Measurements from ENCODE around the gene SLC37A3.
A peak's percentile ranks its signal among the peaks of the same experiment; 100 is the strongest.
"Not testable (repeated sequence)": the region's sequence is repeated elsewhere in the genome, so short reads cannot be mapped to it uniquely, and the experiment has no call there.

Gene SLC37A3, protein sequence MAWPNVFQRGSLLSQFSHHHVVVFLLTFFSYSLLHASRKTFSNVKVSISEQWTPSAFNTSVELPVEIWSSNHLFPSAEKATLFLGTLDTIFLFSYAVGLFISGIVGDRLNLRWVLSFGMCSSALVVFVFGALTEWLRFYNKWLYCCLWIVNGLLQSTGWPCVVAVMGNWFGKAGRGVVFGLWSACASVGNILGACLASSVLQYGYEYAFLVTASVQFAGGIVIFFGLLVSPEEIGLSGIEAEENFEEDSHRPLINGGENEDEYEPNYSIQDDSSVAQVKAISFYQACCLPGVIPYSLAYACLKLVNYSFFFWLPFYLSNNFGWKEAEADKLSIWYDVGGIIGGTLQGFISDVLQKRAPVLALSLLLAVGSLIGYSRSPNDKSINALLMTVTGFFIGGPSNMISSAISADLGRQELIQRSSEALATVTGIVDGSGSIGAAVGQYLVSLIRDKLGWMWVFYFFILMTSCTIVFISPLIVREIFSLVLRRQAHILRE

DNA sequence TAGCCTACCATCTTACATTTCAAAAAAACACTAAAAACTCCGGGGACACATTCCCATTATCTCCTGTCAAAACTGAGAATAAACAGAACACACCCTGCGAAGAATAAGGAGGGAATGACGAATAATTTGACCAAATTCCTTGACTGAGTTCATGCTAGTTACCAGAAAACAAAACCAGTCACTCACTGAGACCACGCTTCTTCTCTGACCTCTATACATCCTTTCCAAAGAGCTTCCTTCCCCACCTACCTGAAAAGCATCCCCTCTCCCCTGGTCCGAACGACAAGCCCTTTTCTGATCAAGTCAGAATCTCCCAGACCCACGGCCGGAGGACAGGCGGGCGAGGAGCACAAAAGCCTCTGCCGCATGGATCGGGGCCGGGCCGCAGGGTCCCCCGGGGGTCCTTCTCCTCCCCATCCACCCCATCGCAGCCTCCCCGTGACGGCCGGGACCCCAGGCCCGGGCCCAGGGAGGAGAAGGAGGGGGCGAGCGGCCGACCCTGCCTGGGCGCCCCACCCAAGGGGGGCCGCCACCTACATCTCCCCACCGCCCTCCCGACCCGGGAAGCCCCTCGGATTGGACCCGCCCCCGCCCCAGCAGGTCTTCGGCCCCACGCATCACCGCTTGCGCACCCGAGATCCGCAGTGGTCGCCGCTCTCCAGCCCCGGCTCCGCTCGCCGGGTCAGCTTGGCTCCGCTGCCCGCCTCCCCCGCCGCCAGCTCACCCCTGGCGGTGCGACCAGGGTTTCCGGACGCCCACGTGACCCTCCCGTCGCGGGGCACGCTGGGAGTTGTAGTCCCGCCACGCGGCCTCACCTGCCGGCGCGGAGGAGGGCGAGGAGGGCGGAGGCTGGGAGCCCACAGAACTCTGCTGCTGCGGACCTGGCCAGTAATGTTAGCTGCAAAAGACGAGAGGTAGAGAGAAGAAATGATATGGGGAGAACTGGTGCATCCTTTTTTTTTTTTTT, at the start of gene SLC37A3:
Gene SLC37A3, minus strand, starts transcription at position 747 of the 967 bp plus-strand sequence. CDS start 16,004 bp downstream, outside the sequence.
- DNase-seq, result peak; percentile 75

DNA sequence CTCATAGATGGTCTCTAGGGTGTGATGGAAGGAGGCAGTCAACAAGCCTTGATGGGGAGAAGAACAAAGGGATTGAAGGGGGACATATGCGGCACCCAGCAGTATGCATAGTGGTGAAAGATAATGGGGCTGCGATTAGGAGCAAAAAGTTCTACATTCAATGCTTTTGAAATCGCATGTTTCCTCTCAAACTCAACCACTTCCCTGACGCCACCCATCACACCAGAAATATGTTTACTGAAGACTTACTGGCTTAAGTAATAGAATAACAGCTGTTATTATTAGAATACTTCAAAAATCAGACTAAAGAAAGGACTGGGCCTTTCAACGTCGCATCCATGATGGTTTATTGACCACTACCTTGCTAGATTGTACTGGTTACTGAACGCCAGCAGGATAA, 49.5 kb upstream of the SLC37A3 start:
- DNase-seq, result no peak

DNA sequence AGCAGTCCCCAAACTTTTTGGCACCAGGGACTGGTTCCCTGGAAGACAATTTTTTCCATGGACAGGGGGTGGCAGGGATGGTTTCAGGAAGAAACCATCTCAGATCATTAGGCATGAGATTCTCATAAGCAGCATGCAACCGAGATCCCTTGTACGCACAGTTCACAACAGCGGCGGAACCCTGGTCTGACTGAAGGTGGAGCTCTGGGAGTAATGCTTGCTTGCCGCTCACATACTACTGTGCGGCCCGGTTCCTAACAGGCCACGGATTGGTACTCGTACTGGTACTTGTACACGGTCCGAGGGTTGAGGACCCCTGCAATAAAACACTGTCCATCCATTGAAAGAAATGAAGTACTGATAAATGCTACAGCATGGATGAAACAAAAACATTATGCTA, 48.1 kb upstream of the SLC37A3 start:
- DNase-seq, result no peak

DNA sequence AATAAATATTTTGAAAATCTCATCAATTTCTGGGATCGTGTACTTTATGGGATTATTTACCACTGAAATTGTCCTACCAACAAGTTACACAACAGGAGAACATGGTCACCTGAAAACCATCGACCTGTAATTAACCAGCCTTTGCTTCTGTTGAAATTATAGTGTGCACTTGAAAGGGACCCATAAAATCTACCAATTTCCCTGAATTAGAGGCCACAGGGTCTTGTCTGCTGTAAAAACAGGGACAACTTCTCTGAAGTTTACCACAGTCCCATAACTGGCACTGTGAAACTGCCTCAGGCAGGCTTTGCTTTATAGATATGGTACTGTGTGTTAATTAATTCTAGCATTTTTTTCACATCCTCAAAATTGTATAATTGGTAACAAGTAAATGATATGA, 43.2 kb upstream of the SLC37A3 start:
- DNase-seq, result no peak

DNA sequence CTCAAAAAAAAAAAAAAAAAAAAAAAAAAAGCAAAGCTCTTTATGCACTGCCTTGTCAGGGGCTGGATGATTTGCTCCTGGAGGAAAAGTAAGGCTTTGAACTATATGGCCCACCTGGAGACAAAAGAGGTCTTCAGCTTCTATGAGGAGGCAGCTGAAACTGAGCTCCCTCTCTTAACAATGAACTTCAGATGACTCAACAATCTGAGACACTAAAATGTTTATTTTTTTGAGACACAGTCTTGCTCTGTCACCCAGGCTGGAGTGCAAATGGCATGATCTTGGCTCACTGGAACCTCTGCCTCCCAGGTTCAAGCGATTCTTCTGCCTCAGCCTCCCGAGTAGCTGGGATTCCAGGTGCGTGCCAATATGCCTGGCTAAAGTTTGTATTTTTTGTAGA, 42.3 kb upstream of the SLC37A3 start:
- no peak for DNase-seq

DNA sequence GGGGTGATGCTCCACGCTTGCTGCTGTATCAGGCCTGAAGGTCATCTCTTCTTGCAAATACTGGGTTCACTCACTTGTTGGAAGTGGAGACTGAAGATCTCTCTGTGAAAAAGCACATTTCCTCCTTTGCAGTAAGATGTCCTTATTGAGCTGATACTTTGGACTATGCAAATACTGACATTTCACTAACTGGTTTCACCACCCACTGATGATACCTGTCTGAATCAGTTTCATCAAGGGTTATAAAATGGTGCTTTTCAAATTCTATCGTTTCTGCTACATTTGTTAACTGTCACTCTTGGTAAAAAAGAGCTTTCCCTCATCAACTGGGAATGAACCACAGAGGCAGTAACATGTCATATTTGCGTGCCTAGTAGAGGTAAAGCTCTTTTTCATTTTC, 41.0 kb upstream of the SLC37A3 start:
- DNase-seq, result no peak

DNA sequence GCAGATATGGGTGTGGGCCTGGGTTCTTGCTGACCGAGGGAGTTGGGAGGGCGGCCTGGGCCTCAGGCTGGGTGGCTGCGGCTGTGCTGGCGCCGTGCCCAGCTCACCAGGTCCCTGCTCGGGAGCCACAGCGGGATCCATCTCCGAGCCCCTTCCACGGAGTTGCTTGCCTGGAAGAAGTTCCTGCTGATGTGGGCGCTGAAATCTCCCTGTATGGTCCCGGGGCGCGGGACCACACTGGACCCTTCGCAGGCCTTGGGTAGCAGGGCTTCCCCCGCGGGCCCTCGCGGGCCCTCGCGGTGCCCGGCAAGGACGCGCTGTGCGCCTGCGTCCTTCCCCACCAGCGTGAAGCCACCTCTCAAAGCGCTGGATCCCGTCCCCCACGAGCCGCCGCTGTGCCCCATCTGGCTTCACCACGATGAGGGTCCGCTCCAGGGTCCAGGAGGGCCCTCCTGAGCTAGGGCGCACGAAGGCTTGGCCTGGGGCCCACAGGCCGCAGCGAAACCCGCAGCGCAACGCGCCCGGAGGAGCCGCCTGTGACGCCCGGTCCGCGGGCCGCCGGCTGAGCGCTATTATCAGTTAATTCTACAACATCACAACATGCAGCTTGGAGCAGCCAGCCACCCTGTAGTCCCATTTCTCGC, 37.0 kb upstream of the SLC37A3 start:
- no peak for DNase-seq

DNA sequence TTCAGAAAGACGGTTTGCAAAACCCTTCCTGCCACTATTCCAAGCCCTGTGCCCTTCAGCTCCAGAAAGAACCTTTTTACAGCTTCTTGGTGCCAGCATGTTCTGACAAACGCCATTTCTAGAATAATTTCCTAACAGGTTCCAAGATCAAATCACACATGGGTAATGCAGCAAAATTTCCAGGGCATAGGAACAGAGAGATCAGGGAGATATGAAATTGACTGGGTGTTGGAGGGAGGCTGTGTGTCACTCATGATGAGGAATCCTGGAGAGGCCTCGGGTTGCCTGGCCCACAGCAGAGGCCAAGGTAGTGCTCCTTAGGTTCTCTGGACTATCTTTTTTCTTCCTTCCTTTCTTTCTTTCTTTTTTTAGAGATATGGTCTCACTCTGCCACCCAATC, 35.1 kb upstream of the SLC37A3 start:
- no peak for DNase-seq

DNA sequence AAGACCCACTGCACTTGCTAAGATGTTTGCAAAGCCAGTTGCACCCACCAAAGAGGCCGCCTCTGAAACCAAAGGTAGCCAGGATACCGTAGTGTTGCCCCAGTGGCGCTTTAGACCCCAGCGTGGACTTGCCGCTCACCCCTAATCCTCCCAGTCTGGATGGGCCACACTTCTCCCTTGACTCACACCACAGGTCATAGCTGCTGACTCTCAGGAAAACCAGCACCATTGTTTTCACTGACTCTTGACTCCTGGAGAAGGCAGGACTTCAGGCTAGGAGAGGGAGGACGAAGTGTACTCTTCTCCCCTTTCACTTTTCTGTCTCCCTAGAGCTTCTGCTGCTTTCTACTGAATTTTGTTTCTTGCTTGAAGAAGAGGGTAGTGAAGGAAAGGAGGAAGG, 27.8 kb upstream of the SLC37A3 start:
- DNase-seq, result no peak

DNA sequence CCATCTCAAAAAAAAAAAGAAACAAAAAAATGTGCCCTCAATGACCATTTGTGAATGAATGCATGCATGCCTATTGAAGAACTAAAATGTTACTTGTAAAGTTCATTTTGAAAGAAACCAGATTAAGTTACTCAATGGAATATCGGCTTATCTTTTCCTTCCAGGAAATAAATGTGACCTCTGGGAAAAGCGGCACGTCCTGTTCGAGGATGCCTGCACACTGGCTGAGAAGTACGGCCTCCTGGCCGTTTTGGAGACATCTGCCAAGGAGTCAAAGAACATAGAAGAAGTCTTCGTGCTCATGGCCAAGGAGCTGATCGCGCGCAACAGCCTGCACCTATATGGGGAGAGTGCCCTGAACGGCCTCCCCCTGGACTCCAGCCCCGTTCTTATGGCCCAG, 27.4 kb upstream of the SLC37A3 start:
- no peak for DNase-seq

DNA sequence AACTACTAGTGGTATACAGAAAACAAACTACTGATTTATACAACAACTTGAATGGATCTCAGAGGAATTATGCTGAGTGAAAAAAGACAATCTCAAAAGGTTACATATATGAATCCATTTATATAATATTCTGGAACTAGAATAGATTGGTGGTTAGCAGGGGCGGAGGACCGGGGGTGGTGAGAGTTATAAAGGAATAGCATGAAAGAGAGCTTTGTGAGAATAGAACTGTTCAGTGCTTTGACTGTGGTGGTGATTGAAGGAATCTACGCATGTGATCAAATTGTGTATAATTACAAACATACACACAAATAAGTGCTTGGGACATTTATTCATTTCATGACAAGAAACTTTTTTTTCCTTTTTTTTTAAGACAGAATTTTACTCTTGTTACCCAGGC, 25.2 kb upstream of the SLC37A3 start:
- DNase-seq, result no peak

DNA sequence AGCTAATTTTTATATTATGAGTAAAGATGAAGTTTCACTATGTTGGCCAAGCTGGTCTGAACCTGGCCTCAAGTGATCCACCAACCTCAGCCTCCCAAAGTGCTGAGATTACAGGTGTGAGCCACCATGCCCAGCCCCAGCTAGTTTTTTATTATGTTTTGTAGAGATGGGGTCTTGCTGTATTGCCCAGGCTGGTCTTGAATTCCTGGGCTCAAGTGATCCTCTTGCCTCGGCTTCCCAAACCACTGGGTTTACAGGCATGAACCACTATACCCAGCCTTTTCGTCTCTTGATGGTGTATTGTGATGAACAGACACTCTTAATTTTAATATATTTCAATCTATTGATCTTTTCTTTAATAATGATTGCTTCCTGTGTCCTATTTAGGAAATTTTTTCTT, 23.2 kb upstream of the SLC37A3 start:
- no peak for DNase-seq

DNA sequence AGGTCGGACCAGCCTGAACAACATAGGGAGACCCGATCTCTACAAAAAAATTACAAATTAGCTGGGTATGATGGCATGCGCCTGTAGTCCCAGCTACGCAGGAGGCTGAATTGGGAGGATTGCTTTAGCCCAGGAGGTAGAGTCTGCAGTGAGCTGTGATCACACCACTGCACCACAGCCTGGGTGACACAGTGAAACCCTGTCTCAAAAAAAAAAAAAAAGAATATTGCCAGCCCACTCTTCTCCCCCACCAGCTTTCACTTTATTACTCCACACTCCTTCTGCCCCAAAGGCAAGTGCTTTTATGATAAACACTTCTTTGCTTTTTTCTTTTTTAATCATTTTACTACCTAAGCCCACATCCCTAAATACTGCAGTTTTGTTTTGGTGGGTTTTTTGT, 20.3 kb upstream of the SLC37A3 start:
- DNase-seq, result no peak

DNA sequence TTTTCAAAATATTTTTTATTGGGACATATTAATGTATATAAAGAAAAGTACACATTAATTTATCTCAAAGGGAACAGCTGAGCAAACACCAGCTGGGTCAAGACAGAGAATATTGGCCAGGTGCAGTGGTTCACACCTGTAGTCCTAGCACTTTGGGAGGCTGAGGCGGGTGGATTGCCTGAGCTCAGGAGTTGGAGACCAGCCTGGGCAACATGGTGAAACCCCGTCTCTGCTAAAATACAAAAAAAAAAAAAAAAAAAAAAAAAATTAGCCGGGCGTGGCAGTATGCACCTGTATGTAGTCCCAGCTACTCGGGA, 19.8 kb upstream of the SLC37A3 start:
- DNase-seq, result not testable (repeated sequence)

DNA sequence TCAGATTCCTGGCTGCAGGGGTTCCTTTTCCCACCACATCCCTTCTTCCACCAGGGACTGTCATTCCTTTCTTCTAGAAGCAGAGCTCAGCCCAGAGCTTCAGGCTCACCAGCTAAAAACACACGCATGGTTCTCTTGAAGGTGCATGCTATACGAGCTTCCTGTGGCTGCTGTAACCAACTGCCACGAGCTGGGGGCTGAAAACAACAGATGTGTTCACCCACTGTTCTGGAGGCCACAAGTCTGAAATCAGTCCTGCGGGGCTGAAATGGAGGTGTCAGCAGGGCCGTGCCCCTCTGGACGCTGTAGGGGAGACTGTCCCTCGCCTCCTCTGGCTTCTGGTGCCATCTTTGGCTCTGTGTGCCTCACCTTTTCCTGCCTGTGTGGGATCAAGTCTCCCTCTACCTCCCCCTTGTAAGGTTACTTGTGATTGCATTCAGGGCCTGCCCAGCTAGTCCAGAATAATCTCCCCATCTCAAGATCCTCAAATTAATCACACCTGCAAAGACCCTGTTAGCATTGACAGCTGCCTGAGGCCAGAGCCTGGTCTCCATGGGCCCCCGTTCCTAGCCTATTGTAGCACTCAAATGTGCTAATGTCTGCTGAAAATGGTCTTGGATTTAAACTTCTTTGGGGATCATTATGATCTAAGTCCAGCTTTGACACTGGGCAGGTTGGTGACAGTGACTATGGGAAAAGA, 19.3 kb upstream of the SLC37A3 start:
- no peak for DNase-seq

DNA sequence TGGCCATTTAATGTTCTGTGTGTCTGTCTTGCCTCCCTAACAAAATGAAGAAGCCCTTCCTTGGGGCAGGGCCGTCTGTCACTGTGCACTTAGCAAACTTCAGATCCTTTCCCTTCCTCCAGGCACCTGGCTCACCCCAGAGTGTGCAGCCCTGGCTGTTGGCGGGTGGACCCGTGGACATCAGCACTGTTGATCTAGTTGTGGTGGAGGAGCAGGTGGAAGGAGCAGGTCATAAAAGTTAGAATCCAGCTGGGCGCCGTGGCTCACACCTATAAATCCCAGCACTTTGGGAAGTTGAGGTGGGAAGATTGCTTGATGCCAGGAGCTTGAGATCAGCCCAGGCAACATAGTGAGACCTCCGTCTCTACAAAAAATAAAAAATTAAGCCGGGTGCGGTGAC, 18.2 kb upstream of the SLC37A3 start:
- DNase-seq, result no peak

DNA sequence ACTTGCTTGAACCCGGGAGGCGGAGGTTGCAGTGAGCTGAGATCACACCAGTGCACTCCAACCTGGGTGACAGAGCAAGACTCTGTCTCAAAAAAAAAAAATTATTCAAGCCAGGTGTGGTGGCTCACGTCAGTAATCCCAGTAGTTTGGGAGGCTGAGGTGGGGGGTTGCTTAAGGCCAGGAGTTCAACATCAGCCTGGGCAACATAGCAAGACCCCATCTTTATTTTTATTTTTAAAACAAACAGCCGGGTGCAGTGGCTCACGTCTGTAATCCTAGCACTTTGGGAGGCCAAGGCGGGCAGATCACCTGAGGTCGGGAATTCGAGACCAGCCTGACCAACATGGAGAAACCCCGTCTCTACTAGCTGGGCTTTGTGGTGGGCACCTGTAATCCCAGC, 17.5 kb upstream of the SLC37A3 start:
- DNase-seq, result not testable (repeated sequence)

DNA sequence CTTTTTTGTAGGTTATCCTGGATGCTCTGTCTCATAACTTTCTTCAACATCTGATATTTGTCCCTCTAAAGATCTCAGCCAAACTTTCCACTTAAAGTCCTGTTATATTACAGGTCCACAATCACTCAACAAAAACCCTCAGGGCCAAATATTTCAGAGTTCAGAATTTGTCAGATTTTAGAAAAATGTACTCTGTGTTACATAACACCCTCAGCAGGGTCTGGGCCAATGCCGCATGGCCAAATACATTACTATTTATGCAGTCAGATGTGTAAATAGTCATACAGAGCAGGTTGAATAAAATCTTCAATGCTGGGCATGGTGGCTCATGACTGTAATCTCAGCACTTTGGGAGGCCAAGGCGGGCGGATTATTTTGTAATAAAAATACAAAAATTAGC, 17.0 kb upstream of the SLC37A3 start:
- no peak for DNase-seq

DNA sequence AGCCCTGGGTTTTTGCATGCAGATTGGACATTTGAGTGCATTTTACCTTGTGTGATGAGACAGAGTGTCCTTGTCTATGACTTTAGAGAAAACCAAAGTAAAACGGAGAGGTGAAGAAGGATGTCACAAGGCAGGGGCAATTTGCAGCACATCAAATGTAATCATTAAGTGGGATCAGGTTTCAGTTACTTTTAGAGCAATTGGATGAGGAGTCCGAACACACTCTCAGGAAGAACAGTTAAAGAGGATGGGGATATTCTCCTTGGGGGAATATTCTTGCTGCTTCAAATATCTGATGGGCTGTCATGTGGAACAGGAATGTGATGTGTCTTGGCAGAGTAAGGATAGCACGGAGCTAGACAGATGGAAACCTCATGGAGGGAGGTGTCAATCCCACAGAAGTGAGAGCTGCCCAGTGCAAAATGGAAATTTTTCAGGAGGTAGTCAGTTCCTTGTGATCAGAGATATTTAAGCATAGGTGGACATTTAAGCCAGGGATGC, 6.3 kb upstream of the SLC37A3 start:
- DNase-seq, result no peak

DNA sequence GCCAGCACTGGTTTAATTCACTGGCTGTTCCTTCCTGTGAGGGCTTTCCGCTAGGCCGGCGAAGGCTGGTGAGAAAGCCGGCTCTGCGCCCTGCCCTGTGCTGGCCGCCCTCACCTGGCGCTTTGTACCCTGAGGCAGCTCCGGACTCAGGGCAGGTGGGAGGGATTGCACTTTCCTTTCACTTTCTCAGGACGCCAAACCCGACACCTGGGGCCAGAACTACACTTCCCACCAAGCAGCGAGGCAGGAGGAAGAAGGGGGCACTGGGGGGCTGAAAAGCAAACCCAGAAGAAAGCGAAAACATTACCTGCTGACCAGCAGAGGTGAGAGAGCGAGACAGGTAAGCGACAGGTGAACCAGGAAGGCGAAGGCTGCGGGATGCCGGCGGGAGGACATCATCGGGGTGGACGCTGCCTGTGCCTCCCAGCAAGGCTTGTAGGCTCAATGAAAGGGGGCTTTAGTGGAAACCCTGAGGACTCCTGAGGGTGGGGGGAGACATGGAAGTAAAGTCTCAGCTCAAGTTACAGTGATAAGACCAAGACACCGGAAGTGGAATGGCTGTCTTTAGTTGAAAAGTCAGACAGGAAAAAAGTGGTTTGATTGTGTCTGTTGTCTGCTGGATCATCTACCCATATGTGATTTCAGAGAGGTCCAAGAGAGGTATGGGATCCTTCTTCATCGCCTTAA, 5.7 kb upstream of the SLC37A3 start, which contains the start of gene RAB19:
Gene RAB19, plus strand, starts transcription at position 181 of the 687 bp plus-strand sequence. CDS start 3,589 bp downstream, outside the sequence.
- no peak for DNase-seq

DNA sequence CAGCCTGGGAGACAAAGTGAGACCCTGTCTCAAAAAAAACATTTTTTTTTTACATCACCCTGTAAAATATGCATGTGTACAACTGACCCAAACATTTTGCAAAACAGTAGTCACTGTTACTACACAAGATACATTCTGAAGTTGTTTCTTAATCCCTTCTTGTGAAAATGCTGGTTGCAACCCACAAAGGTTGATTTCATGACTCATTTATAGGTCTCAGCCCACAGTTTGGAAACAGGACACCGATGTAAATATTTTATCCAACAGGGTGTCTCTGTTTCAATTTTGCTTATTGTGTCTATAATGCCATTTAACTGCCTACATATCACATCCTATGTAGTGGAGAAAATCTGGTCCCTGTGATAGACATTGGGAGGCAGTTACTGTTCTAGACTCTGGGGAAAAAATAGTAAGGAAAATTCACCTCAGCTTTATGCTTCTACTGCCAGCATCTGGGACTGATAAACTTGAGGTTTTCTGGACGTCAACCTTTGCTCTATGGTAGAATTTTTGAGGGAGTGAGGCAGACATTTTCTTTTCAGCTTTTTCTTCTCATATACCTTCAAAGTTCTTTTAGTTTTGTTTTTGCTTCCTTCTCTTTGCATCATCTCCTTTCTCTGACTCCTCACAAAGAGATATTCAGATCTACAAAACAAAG, 4.0 kb upstream of the SLC37A3 start:
- DNase-seq, result peak; percentile 9
